HCT116 (cell line): ENCODE results near the gene KRT74. TPM values are rescaled to one million over a fixed set of nuclear protein-coding genes. Genes with fewer than 3 reads are reported as not detected.

ENCODE experiments used
- ATAC-seq: fragments of 200-7000 bp; cut with Tn5 transposase; 2 replicates; pipeline ENCODE4 v1.9.1; 2020; ENCODE audit warnings: mild to moderate bottlenecking, moderate library complexity
- BruUV-seq: library from RNA; stranded (reverse); fragments of 400-500 nt; replicated peaks from 2 replicates; lab custom pipeline; 2021; lab: Mats Ljungman, UMichigan
- CTCF ChIA-PET: fragments of 300-600 bp; sonication (Branson Sonifier 250); formaldehyde crosslinking; loops from one replicate; lab custom pipeline; 2021; ENCODE audit warnings: antibody characterized with exemption; lab: Charles Lee
- POLR2A ChIA-PET: fragments of 300-600, 350-600 bp; sonication (Branson Sonifier 250); formaldehyde crosslinking; loops from one replicate; lab custom pipeline; 2021; ENCODE audit warnings: antibody characterized with exemption; lab: Charles Lee
- RAD21 ChIA-PET, 2 experiments: fragments of 300-600 bp; sonication (Branson Sonifier 250); formaldehyde crosslinking; loops; one replicate each; lab custom pipeline; 2023; ENCODE audit warnings: low total read pairs in 2 of 2; ENCODE audit not compliant: uncharacterized antibody in 2 of 2, unreplicated experiment in 2 of 2, low non-redundant PET in 1 of 2; lab: Charles Lee
- DNase-seq: peaks from one replicate; pipeline ENCODE4 v3.0.0-alpha.2; 2010; ENCODE audit warnings: low read depth, low spot score
- H2AFZ ChIP-seq: fragments of 200-600 bp; shearing (Covaris generic), sonication (generic); 2 replicates; pipeline ENCODE4 v1.6.1; 2017; ENCODE audit warnings: low read depth, mixed run types, mixed read lengths, antibody characterized with exemption, low read length; ENCODE audit not compliant: poor library complexity, severe bottlenecking
- H3K27ac ChIP-seq: 2 replicates; pipeline ENCODE4 v1.5.1; 2012; ENCODE audit warnings: low read depth, low read length
- H3K27me3 ChIP-seq: fragments of 200-600 bp; sonication (generic); 2 replicates; pipeline ENCODE4 v1.6.1; 2016; ENCODE audit warnings: mixed run types, low read length, mixed read lengths; ENCODE audit not compliant: insufficient read depth
- H3K36me3 ChIP-seq, 2 experiments: fragments of 200-500 bp in 1 of 2; fragments of 200-600 bp in 1 of 2; sonication (Bioruptor generic) in 1 of 2; sonication (generic) in 1 of 2; 2 replicates each; pipeline versions ENCODE4 v1.5.1 to v1.6.1; 2014 to 2016; ENCODE audit warnings: low read length in 2 of 2, inconsistent platforms in 1 of 2, mixed read lengths in 1 of 2, mixed run types in 1 of 2; ENCODE audit not compliant: insufficient read depth in 2 of 2, control insufficient read depth in 1 of 2
- H3K4me1 ChIP-seq, 2 experiments: fragments of 200-600 bp in 1 of 2; sonication (generic) in 1 of 2; 2 replicates each; pipeline versions ENCODE4 v1.5.1 to v1.6.1; 2012 to 2017; ENCODE audit warnings: low read length in 2 of 2, inconsistent platforms in 1 of 2, mild to moderate bottlenecking in 1 of 2, mixed read lengths in 1 of 2, mixed run types in 1 of 2, moderate library complexity in 1 of 2; ENCODE audit not compliant: insufficient read depth in 2 of 2, control insufficient read depth in 1 of 2
- H3K4me2 ChIP-seq: fragments of 200-600 bp; sonication (generic); 2 replicates; pipeline ENCODE4 v1.6.1; 2017; ENCODE audit warnings: mixed run types, low read length, mixed read lengths
- H3K4me3 ChIP-seq, 2 experiments: fragments of 200-600 bp in 1 of 2; sonication (generic) in 1 of 2; replicated peaks in 1 of 2; 2 replicates each; pipeline ENCODE4 v1.5.1; 2011 to 2016; ENCODE audit warnings: low read length in 2 of 2, control low read depth in 1 of 2, low read depth in 1 of 2, mild to moderate bottlenecking in 1 of 2, mixed read lengths in 1 of 2, mixed run types in 1 of 2
- H3K79me2 ChIP-seq: fragments of 200-600 bp; sonication (generic); 2 replicates; pipeline ENCODE4 v1.6.1; 2017; ENCODE audit warnings: mild to moderate bottlenecking, mixed run types, low read length, moderate library complexity, mixed read lengths; ENCODE audit not compliant: insufficient read depth
- H3K9ac ChIP-seq: fragments of 200-600 bp; sonication (generic); 2 replicates; pipeline ENCODE4 v1.6.1; 2016; ENCODE audit warnings: low read length, mixed read lengths
- H3K9me2 ChIP-seq: fragments of 200-600 bp; sonication (generic), shearing (Covaris generic); 2 replicates; pipeline ENCODE4 v1.6.1; 2017; ENCODE audit warnings: mixed run types, mild to moderate bottlenecking, moderate library complexity; ENCODE audit not compliant: insufficient read depth
- H3K9me3 ChIP-seq, 2 experiments: fragments of 200-500 bp in 1 of 2; fragments of 200-600 bp in 1 of 2; sonication (Bioruptor generic) in 1 of 2; sonication (generic) in 1 of 2; 2 replicates each; pipeline ENCODE4 v1.6.1; 2014 to 2017; ENCODE audit warnings: low read length in 2 of 2, mixed read lengths in 2 of 2, inconsistent platforms in 1 of 2, low read depth in 1 of 2, mild to moderate bottlenecking in 1 of 2, mixed run types in 1 of 2, moderate library complexity in 1 of 2; ENCODE audit not compliant: control insufficient read depth in 1 of 2, insufficient read depth in 1 of 2
- H4K20me1 ChIP-seq: fragments of 200-600 bp; sonication (generic), shearing (Covaris generic); 2 replicates; pipeline ENCODE4 v1.6.1; 2017; ENCODE audit warnings: mixed run types, mild to moderate bottlenecking, moderate library complexity; ENCODE audit not compliant: insufficient read depth
- CBX3 ChIP-seq: IDR thresholded peaks from 2 replicates; pipeline ENCODE4 v1.6.1; 2012; ENCODE audit warnings: low read depth
- EGR1 ChIP-seq: IDR thresholded peaks from 2 replicates; pipeline ENCODE4 v1.6.1; 2012; ENCODE audit warnings: low read depth
- ELF1 ChIP-seq: IDR thresholded peaks from 2 replicates; pipeline ENCODE4 v1.6.1; 2012; ENCODE audit warnings: low read depth, borderline replicate concordance
- EZH2phosphoT487 ChIP-seq: fragments of 200-600 bp; IDR thresholded peaks from 2 replicates; pipeline ENCODE4 v1.6.1; 2018; ENCODE audit warnings: antibody characterized with exemption, borderline replicate concordance
- FOSL1 ChIP-seq: IDR thresholded peaks from 2 replicates; pipeline ENCODE4 v1.6.1; 2012; ENCODE audit warnings: low read depth
- JUND ChIP-seq: IDR thresholded peaks from 2 replicates; pipeline ENCODE4 v1.6.1; 2012
- MAX ChIP-seq: IDR thresholded peaks from 2 replicates; pipeline ENCODE4 v1.6.1; 2012
- POLR2A ChIP-seq: IDR thresholded peaks from 2 replicates; pipeline ENCODE4 v1.7.0; 2011; ENCODE audit warnings: borderline replicate concordance; ENCODE audit not compliant: insufficient read depth, insufficient read length; ENCODE audit errors: extremely low read depth
- POLR2AphosphoS5 ChIP-seq: IDR thresholded peaks from 2 replicates; pipeline ENCODE4 v1.6.1; 2011; ENCODE audit warnings: mild to moderate bottlenecking, low read depth, low read length, moderate library complexity
- SP1 ChIP-seq: IDR thresholded peaks from 2 replicates; pipeline ENCODE4 v1.6.1; 2012; ENCODE audit warnings: low read depth
- SRF ChIP-seq: IDR thresholded peaks from 2 replicates; pipeline ENCODE4 v1.6.1; 2012; ENCODE audit warnings: low read depth
- YY1 ChIP-seq: IDR thresholded peaks from 2 replicates; pipeline ENCODE4 v1.6.1; 2011; ENCODE audit warnings: low read length, low read depth, moderate library complexity, mild to moderate bottlenecking; ENCODE audit not compliant: insufficient replicate concordance; ENCODE audit errors: extremely low read depth
- ZBTB33 ChIP-seq: IDR thresholded peaks from 2 replicates; pipeline ENCODE4 v1.6.1; 2011; ENCODE audit warnings: mild to moderate bottlenecking, low read length, moderate library complexity; ENCODE audit not compliant: insufficient replicate concordance; ENCODE audit errors: extremely low read depth
- ZFX ChIP-seq: fragments of 450-650 bp; IDR thresholded peaks from 2 replicates; pipeline ENCODE4 v1.6.1; 2017
- ZNF274 ChIP-seq: fragments of 200-500 bp; sonication (Bioruptor generic); IDR thresholded peaks from 2 replicates; pipeline ENCODE4 v1.6.1; 2014; ENCODE audit warnings: mild to moderate bottlenecking, low read depth, low read length, inconsistent platforms
- intact Hi-C: fragments of 100-400 bp; cut with micrococcal nuclease; formaldehyde crosslinking; loops from 2 replicates; pipeline ENCODE4 v1.10.0; 2022
- total RNA-seq: library from RNA; stranded (reverse); gene quantifications from one replicate; pipeline ENCODE4 v1.2.1, GENCODE V29; 2021; ENCODE audit not compliant: unreplicated experiment

The KRT74 gene
- total RNA-seq, 1 experiment from 2014 or later = not detected

GRCh38 chr12:52577316-52577715 is 3.7 kb upstream of the KRT74 start:
- no peak overlapping the region for H2AFZ ChIP-seq
- H4K20me1 ChIP-seq = no peaks in the 10 kb centered on the region
- POLR2A ChIA-PET = no interaction called here
- H3K79me2 ChIP-seq = no peaks in the 10 kb centered on the region
- H3K4me1 ChIP-seq = peaks cover 0 to 29% of the 10 kb centered on the region in 2 experiments; a peak in 3 of 4 replicates
- H3K9me3 ChIP-seq = no peaks in the 10 kb centered on the region
- BruUV-seq = no TSS peak
- ATAC-seq = no peak
- RAD21 ChIA-PET = no interaction called here
- H3K9ac ChIP-seq = no peak overlapping the region
- DNase-seq = no peak
- no peak overlapping the region for H3K27ac ChIP-seq
- TF ChIP-seq YY1 (no peak), JUND (no peak), POLR2A (no peak), EZH2phosphoT487 (no peak), POLR2AphosphoS5 (no peak), ZBTB33 (no peak), MAX (no peak), SP1 (no peak), FOSL1 (no peak), ZNF274 (no peak), SRF (no peak), ELF1 (no peak), CBX3 (no peak), EGR1 (no peak), ZFX (no peak)
- CTCF ChIA-PET = no interaction called here
- no peak overlapping the region for H3K4me3 ChIP-seq
- no peaks in the 10 kb centered on the region for H3K36me3 ChIP-seq
- H3K27me3 ChIP-seq = no peaks in the 10 kb centered on the region
- no peak overlapping the region for H3K4me2 ChIP-seq
- no peaks in the 10 kb centered on the region for H3K9me2 ChIP-seq
- intact Hi-C loops = no loop called here
